DND-41 (cell line): ENCODE results near the gene RAD23A.
"Not testable (repeated sequence)": the region's sequence is repeated elsewhere in the genome, so short reads cannot be mapped to it uniquely, and the experiment has no call there.

Source experiments
- ATAC-seq: fragments of 200-7000 bp; cut with Tn5 transposase; 3 replicates; pipeline ENCODE4 v1.9.1; 2021; ENCODE audit warnings: low read depth; ENCODE audit not compliant: insufficient read depth
- DNase-seq: peaks from one replicate; pipeline ENCODE4 v3.0.0-alpha.2; 2020
- H2AFZ ChIP-seq: 2 replicates; pipeline ENCODE4 v1.6.0; 2012; ENCODE audit warnings: low read depth, low read length
- H3K27ac ChIP-seq: 2 replicates; pipeline ENCODE4 v1.5.1; 2012; ENCODE audit warnings: low read length, inconsistent platforms
- H3K27me3 ChIP-seq: fragments of 200-600 bp; sonication (generic); 2 replicates; pipeline ENCODE4 v1.6.0; 2012; ENCODE audit warnings: low read length, mild to moderate bottlenecking, inconsistent platforms; ENCODE audit not compliant: insufficient read depth, poor library complexity
- H3K36me3 ChIP-seq: 2 replicates; pipeline ENCODE4 v1.5.1; 2012; ENCODE audit warnings: low read length, inconsistent platforms; ENCODE audit not compliant: insufficient read depth
- H3K4me1 ChIP-seq: 2 replicates; pipeline ENCODE4 v1.5.1; 2012; ENCODE audit warnings: mild to moderate bottlenecking, low read length; ENCODE audit not compliant: insufficient read depth
- H3K4me2 ChIP-seq: 2 replicates; pipeline ENCODE4 v1.6.0; 2012; ENCODE audit warnings: mild to moderate bottlenecking, moderate library complexity, low read length, inconsistent platforms; ENCODE audit not compliant: insufficient read depth
- H3K4me3 ChIP-seq, 2 experiments: fragments of 200-600 bp in 1 of 2; shearing (Covaris generic) in 1 of 2; 2 replicates each; pipeline ENCODE4 v1.5.1; 2012 to 2016; ENCODE audit warnings: inconsistent platforms in 2 of 2, low read length in 2 of 2, mild to moderate bottlenecking in 2 of 2, low read depth in 1 of 2, moderate library complexity in 1 of 2
- H3K79me2 ChIP-seq: 2 replicates; pipeline ENCODE4 v1.6.0; 2012; ENCODE audit warnings: low read length, inconsistent platforms; ENCODE audit not compliant: insufficient read depth
- H3K9ac ChIP-seq: 2 replicates; pipeline ENCODE4 v1.6.0; 2012; ENCODE audit warnings: low read depth, mild to moderate bottlenecking, inconsistent platforms, low read length, moderate library complexity
- H3K9me3 ChIP-seq: 2 replicates; pipeline ENCODE4 v1.5.1; 2012; ENCODE audit warnings: low read length, moderate library complexity, mild to moderate bottlenecking, inconsistent platforms; ENCODE audit not compliant: insufficient read depth, severe bottlenecking
- H4K20me1 ChIP-seq: 2 replicates; pipeline ENCODE4 v1.6.0; 2012; ENCODE audit warnings: low read length; ENCODE audit not compliant: insufficient read depth
- CTCF ChIP-seq: IDR thresholded peaks from 2 replicates; pipeline ENCODE4 v1.5.1; 2012; ENCODE audit warnings: borderline replicate concordance, low read length, moderate library complexity, mild to moderate bottlenecking; ENCODE audit not compliant: poor library complexity, severe bottlenecking; ENCODE audit errors: extremely low read depth
- EZH2 ChIP-seq: IDR thresholded peaks from 3 replicates; pipeline ENCODE4 v1.6.1; 2012; ENCODE audit warnings: borderline replicate concordance, low read depth, mild to moderate bottlenecking, moderate library complexity, low read length, inconsistent platforms; ENCODE audit not compliant: severe bottlenecking

RAD23A gene

GRCh38 chr19:12973236-12973635 lies 27.6 kb downstream of the RAD23A start:
- TF ChIP-seq CTCF: no peak
- TF ChIP-seq EZH2: no peak
- H3K36me3 ChIP-seq: no peaks in the 10 kb centered on the region
- H3K9ac ChIP-seq: no peak overlapping the region
- no peak overlapping the region for H2AFZ ChIP-seq
- H4K20me1 ChIP-seq: 0 out of 2 replicates have a peak, but pooled peaks cover 3% of the 10 kb centered on the region
- ATAC-seq (no peak), DNase-seq (no peak)
- H3K4me2 ChIP-seq: no peak overlapping the region
- H3K79me2 ChIP-seq: no peaks in the 10 kb centered on the region
- no peaks in the 10 kb centered on the region for H3K9me3 ChIP-seq
- no peak overlapping the region for H3K27ac ChIP-seq
- H3K27me3 ChIP-seq: no peaks in the 10 kb centered on the region
- H3K4me3 ChIP-seq: no peak overlapping the region
- H3K4me1 ChIP-seq: no peaks in the 10 kb centered on the region

DNA sequence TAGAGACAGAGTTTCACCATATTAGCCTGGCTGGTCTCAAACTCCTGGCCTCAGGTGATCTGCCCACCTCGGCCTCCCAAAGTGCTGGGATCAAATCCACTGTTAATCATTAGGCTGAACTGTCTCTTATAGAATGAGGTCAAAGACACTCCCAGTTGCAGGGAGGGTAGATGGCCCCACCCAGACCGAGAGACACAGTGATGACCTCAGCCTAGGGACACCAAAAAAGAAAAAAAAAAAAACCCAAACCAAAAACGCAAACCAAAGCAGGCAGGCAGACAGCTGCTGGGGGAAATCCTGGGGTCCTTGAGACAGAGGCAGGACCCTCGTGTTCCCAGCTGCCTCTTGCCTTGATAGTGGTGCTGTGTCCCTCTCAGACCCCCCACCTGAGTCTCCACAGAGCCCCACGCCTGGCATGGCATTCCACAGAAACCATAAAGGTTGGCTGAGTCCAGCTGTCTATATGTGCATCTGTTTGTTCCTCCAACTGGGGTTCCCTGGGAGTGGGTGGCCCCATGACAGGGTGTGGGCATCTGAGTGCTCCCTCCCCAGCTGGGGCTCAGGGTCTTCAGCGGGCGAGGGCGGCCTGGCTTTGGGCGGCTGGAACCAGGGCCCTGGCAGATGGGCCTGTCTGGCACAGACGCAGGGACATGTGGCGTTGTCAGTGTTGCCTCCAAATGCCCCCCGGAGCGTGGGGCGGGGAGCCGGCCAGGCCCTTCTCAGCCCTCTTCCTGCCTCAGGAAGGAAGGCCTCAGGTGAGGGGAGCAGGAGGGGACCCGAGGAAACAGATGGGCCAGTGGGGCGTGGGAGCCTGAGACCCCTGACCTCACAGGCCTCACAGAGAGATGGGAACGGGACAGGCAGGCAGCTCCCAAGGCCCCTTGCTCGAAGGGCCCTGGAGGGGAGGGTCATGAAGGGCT lies 28.9 kb downstream of the RAD23A start:
- DNase-seq (no peak), ATAC-seq (no peak)

DNA sequence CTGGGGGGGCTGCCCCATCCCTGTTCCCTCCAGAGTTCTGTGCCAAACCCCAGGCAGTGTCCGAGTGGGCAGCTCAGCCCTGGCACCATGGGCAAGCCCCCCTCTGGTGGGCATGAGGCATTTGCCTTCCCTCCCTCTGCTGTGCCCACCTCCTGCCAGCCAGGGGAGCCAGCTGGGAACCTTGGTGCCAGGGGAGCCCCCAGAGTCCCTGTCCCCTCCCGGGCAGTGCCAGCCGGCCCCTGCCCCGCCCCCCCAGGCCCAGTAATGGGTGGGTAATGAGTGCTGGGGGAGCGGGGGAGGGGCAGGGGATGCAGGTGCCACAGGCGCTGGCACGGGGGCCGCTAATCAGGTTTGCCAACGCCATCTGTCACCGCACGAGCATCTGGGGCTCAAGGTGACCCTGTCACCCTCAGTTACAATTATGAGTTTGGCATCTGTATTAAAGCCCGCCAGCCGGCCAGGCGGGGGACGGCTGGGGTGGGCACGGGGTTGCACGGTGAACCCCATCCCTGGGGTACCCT lies 29.6 kb downstream of the RAD23A start:
- H3K4me1 ChIP-seq: no peaks in the 10 kb centered on the region
- 0 out of 2 replicates have a peak, but pooled peaks cover 3% of the 10 kb centered on the region for H4K20me1 ChIP-seq
- H3K4me2 ChIP-seq: no peak overlapping the region
- H3K4me3 ChIP-seq: no peak overlapping the region
- TF ChIP-seq EZH2 (no peak), CTCF (no peak)
- no peak for DNase-seq
- ATAC-seq: no peak
- no peaks in the 10 kb centered on the region for H3K36me3 ChIP-seq
- H3K27ac ChIP-seq: no peak overlapping the region
- no peaks in the 10 kb centered on the region for H3K79me2 ChIP-seq
- no peaks in the 10 kb centered on the region for H3K9me3 ChIP-seq
- no peaks in the 10 kb centered on the region for H3K27me3 ChIP-seq
- H3K9ac ChIP-seq: no peak overlapping the region
- no peak overlapping the region for H2AFZ ChIP-seq

More for the DNA sequence above, 28.9 kb downstream of the RAD23A start:
- H3K4me2 ChIP-seq: no peak overlapping the region
- no peak overlapping the region for H2AFZ ChIP-seq
- no peaks in the 10 kb centered on the region for H3K36me3 ChIP-seq
- H3K9me3 ChIP-seq: no peaks in the 10 kb centered on the region
- H3K79me2 ChIP-seq: no peaks in the 10 kb centered on the region
- H3K4me3 ChIP-seq: no peak overlapping the region
- 0 out of 2 replicates have a peak, but pooled peaks cover 3% of the 10 kb centered on the region for H4K20me1 ChIP-seq
- no peak overlapping the region for H3K27ac ChIP-seq
- TF ChIP-seq CTCF (no peak), EZH2 (no peak)
- no peaks in the 10 kb centered on the region for H3K27me3 ChIP-seq
- H3K9ac ChIP-seq: no peak overlapping the region
- no peaks in the 10 kb centered on the region for H3K4me1 ChIP-seq

DNA sequence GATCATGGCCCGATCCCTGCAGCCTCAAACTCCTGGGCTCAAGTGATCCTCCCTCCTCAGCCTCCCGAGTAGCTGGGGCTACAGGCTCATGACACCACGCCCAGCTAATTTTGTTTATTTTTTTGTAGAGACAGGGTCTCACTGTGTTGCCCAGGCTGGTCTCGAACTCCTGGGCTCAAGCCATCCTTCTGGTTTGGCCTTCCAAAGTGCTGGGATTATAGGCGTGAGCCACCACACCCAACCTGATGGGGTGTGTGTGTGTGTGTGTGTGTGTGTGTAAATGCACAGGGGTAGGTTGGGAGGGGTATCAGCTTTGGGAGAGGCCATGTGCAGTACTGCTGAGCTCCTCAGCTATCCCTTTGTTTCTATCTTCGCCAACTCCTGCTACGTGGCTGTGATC lies 30.4 kb downstream of the RAD23A start:
- not testable (repeated sequence) for ATAC-seq, H3K4me1 ChIP-seq, H3K36me3 ChIP-seq, H3K9ac ChIP-seq, H2AFZ ChIP-seq, H4K20me1 ChIP-seq, H3K27ac ChIP-seq, H3K79me2 ChIP-seq, H3K4me3 ChIP-seq, DNase-seq, H3K9me3 ChIP-seq, H3K4me2 ChIP-seq, H3K27me3 ChIP-seq
